Measurements from ENCODE around the gene DRD2. TPM values are rescaled to one million over a fixed set of nuclear protein-coding genes. Genes with fewer than 3 reads are reported as not detected.

Gene DRD2
- total and polyA plus RNA-seq, 2 donors, result 0.05 to 0.30 TPM

DNA sequence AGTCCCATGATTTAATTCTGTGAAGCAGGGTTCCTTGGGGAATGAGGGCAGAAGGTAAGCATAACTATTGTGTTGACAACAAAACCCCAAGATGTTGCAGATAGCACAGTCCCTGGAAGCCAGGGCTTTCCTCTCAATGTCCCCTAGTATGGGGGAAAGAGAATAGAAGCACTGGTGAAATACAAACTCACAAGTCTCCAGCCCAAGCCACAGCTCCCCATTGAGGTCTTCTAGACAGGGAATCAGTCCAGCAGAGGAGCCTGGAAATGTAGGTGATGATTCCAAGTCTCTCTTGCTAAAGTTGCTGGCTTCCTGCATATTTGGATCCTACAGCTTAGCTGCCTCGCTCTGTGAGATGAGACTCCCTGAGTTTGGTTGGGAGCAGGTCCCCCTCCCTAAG lies 31.7 kb upstream of the DRD2 start:
- WGBS, result 91% methylated on average over 1 of the region's 1 CpG
- H3K4me3 ChIP-seq (ENCODE audit: low read length in 2 of 2), result no peak overlapping the region
- no peak overlapping the region for H3K27ac ChIP-seq (ENCODE audit: low read depth in 1 of 2, low read length in 1 of 2)
- no peaks in the 10 kb centered on the region for H3K9me3 ChIP-seq (ENCODE audit: control insufficient read depth in 2 of 2, insufficient read depth in 1 of 2, low read length in 1 of 2)
- no peaks in the 10 kb centered on the region for H3K36me3 ChIP-seq (ENCODE audit: control insufficient read depth in 2 of 2, insufficient read depth in 2 of 2, low read length in 1 of 2)
- no peaks in the 10 kb centered on the region for H3K4me1 ChIP-seq (ENCODE audit: control insufficient read depth in 2 of 2, insufficient read depth in 2 of 2, low read length in 2 of 2)
- no peaks in the 10 kb centered on the region for H3K27me3 ChIP-seq (ENCODE audit: control insufficient read depth in 2 of 2, insufficient read depth in 1 of 2, low read length in 1 of 2)
- DNase-seq (ENCODE audit: low read depth in 6 of 9, low spot score in 9 of 9), result no peak

DNA sequence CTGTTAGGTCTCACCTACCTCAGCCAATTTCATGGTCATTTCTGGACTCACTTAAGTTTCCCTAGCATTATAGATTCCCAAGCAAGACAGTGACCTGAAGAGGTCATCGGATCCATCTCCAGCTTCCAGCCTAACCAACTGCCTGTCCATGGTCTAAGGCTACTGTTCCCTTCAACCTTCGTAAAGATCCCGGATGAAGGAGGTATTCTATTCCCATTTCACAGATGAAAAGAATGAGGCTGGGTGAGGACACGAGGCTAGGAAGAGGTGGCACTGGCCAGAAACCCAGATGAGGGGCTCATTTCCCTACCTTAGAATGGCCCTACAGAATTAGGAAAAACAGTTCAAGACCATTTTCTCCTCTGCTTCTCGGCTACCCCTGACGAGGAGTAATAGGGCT lies 31.3 kb upstream of the DRD2 start:
- no peak overlapping the region for H3K4me3 ChIP-seq (ENCODE audit: low read length in 2 of 2)
- no peaks in the 10 kb centered on the region for H3K4me1 ChIP-seq (ENCODE audit: control insufficient read depth in 2 of 2, insufficient read depth in 2 of 2, low read length in 2 of 2)
- no peaks in the 10 kb centered on the region for H3K27me3 ChIP-seq (ENCODE audit: control insufficient read depth in 2 of 2, insufficient read depth in 1 of 2, low read length in 1 of 2)
- H3K27ac ChIP-seq (ENCODE audit: low read depth in 1 of 2, low read length in 1 of 2), result no peak overlapping the region
- no peaks in the 10 kb centered on the region for H3K36me3 ChIP-seq (ENCODE audit: control insufficient read depth in 2 of 2, insufficient read depth in 2 of 2, low read length in 1 of 2)
- DNase-seq (ENCODE audit: low read depth in 6 of 9, low spot score in 9 of 9), result no peak
- WGBS, result 75% methylated on average over 6 of the region's 6 CpGs
- H3K9me3 ChIP-seq (ENCODE audit: control insufficient read depth in 2 of 2, insufficient read depth in 1 of 2, low read length in 1 of 2), result no peaks in the 10 kb centered on the region

DNA sequence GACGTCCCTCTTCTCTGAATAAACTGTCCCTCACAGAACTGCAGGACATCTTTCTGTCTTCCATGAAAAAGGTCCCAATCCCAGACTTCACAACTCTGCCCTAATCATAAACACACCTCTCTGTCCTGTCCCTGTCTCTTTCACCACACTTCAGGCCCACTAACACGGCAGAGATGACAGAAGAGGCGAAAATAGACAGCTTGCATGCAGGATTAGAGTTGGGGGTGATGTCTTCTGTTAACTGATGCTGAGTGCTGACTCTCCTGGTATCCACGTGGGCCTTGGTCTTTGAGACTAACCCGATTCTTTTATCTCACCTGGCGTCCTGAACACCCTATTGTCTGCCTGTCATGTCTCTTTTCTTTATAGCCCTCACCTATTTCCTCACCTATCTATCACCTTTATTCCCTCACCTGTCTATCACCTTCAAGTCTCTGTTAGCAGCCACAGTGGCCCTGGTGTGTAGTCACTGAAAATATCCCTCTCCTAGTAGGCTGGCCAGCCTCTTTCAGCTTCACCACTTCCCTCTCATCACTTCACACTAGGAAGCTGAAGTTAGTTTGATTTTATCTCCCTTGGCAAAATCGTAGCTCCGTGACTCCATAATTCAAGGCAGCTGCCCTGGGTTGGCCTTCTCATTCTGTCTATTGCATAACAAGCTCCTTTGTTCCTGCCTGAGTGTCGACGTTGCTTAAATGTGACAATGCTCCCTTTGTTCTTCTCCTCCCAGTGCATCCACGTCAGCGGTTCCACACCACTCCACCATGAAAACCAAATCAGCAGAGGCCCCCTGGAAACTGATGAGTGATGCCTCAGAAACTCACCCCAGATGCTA lies 30.6 kb upstream of the DRD2 start:
- DNase-seq (ENCODE audit: low read depth in 6 of 9, low spot score in 9 of 9), result no peak
- no peaks in the 10 kb centered on the region for H3K4me1 ChIP-seq (ENCODE audit: control insufficient read depth in 2 of 2, insufficient read depth in 2 of 2, low read length in 2 of 2)
- 54% methylated on average over 12 of the region's 12 CpGs for WGBS

DNA sequence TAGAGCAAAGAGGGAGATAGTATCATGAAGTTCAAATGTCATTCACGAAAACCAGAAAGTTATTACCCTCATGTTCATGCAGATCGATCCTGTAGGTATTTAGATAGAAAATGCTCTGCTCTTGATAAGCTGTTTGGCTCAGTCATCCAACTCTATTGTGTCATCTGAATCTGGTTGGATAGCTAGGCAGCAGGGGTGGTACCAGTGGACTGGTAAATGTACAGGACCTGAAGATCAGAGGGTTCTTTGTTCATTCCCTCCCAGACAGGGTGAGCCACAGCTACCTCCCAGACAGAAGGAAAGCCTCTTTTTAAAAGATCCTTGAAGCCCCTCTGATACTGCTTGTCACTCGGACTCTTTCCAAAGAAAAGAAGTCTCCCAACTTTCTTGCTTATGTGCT lies 29.8 kb upstream of the DRD2 start:
- no peak overlapping the region for H3K4me3 ChIP-seq (ENCODE audit: low read length in 2 of 2)
- DNase-seq (ENCODE audit: low read depth in 6 of 9, low spot score in 9 of 9), result no peak
- no peak overlapping the region for H3K27ac ChIP-seq (ENCODE audit: low read depth in 1 of 2, low read length in 1 of 2)
- WGBS, result 92% methylated on average over 3 of the region's 3 CpGs
- no peaks in the 10 kb centered on the region for H3K9me3 ChIP-seq (ENCODE audit: control insufficient read depth in 2 of 2, insufficient read depth in 1 of 2, low read length in 1 of 2)
- no peaks in the 10 kb centered on the region for H3K4me1 ChIP-seq (ENCODE audit: control insufficient read depth in 2 of 2, insufficient read depth in 2 of 2, low read length in 2 of 2)
- H3K27me3 ChIP-seq (ENCODE audit: control insufficient read depth in 2 of 2, insufficient read depth in 1 of 2, low read length in 1 of 2), result no peaks in the 10 kb centered on the region
- no peaks in the 10 kb centered on the region for H3K36me3 ChIP-seq (ENCODE audit: control insufficient read depth in 2 of 2, insufficient read depth in 2 of 2, low read length in 1 of 2)

More for the DNA sequence above, 30.6 kb upstream of the DRD2 start:
- no peaks in the 10 kb centered on the region for H3K9me3 ChIP-seq (ENCODE audit: control insufficient read depth in 2 of 2, insufficient read depth in 1 of 2, low read length in 1 of 2)
- no peaks in the 10 kb centered on the region for H3K36me3 ChIP-seq (ENCODE audit: control insufficient read depth in 2 of 2, insufficient read depth in 2 of 2, low read length in 1 of 2)
- H3K4me3 ChIP-seq (ENCODE audit: low read length in 2 of 2), result no peak overlapping the region
- H3K27ac ChIP-seq (ENCODE audit: low read depth in 1 of 2, low read length in 1 of 2), result no peak overlapping the region
- H3K27me3 ChIP-seq (ENCODE audit: control insufficient read depth in 2 of 2, insufficient read depth in 1 of 2, low read length in 1 of 2), result no peaks in the 10 kb centered on the region

DNA sequence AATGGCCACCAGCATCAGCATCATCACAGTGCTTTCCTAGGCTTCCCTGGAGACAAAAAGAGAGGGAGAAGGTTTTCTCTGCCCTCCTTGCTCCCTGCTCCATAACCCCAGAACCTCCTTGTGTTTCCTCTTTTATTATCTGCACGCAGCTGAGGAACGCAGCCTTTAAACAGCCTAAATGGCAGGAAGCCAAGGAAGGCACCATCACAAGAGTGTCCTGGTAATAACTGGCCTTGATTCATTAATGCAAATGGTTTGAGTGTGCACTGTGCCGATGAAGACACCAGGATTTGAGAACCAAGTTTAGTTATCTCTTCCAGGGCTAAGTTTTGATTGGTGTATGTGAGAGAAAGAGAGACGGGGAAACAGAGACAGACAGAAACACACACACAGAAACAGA lies 29.4 kb upstream of the DRD2 start:
- Histone ChIP-seq H3K36me3 (ENCODE audit: control insufficient read depth in 2 of 2, insufficient read depth in 2 of 2, low read length in 1 of 2) (no peaks in the 10 kb centered on the region), H3K27me3 (ENCODE audit: control insufficient read depth in 2 of 2, insufficient read depth in 1 of 2, low read length in 1 of 2) (no peaks in the 10 kb centered on the region), H3K4me3 (ENCODE audit: low read length in 2 of 2) (no peak overlapping the region), H3K27ac (ENCODE audit: low read depth in 1 of 2, low read length in 1 of 2) (no peak overlapping the region), H3K9me3 (ENCODE audit: control insufficient read depth in 2 of 2, insufficient read depth in 1 of 2, low read length in 1 of 2) (no peaks in the 10 kb centered on the region), H3K4me1 (ENCODE audit: control insufficient read depth in 2 of 2, insufficient read depth in 2 of 2, low read length in 2 of 2) (no peaks in the 10 kb centered on the region)
- DNase-seq (ENCODE audit: low read depth in 6 of 9, low spot score in 9 of 9), result no peak
- WGBS, result 68% methylated on average over 4 of the region's 4 CpGs

DNA sequence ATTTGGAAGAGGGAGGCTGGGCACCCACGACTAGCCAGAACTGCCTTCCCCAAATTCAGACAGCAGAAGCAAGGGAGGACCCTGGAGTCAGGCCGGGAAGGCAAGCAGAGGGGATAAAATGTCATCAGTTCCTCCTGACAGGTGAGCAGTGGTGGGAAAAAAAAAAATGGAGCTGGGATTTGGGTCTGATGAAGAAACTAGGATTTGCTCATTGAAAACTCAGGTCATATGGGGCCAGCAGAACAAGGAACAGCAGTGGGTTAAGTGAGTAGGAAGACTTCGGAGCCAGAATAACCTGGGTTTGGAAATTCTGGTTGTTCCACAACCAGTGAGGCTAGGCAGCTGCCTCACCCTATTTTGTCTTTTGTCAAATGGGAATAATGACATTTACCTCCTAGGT lies 28.9 kb upstream of the DRD2 start:
- Histone ChIP-seq H3K9me3 (ENCODE audit: control insufficient read depth in 2 of 2, insufficient read depth in 1 of 2, low read length in 1 of 2) (no peaks in the 10 kb centered on the region), H3K4me1 (ENCODE audit: control insufficient read depth in 2 of 2, insufficient read depth in 2 of 2, low read length in 2 of 2) (no peaks in the 10 kb centered on the region), H3K36me3 (ENCODE audit: control insufficient read depth in 2 of 2, insufficient read depth in 2 of 2, low read length in 1 of 2) (no peaks in the 10 kb centered on the region), H3K4me3 (ENCODE audit: low read length in 2 of 2) (no peak overlapping the region), H3K27ac (ENCODE audit: low read depth in 1 of 2, low read length in 1 of 2) (no peak overlapping the region), H3K27me3 (ENCODE audit: control insufficient read depth in 2 of 2, insufficient read depth in 1 of 2, low read length in 1 of 2) (no peaks in the 10 kb centered on the region)
- WGBS, result 87% methylated on average over 3 of the region's 3 CpGs
- no peak for DNase-seq (ENCODE audit: low read depth in 6 of 9, low spot score in 9 of 9)

DNA sequence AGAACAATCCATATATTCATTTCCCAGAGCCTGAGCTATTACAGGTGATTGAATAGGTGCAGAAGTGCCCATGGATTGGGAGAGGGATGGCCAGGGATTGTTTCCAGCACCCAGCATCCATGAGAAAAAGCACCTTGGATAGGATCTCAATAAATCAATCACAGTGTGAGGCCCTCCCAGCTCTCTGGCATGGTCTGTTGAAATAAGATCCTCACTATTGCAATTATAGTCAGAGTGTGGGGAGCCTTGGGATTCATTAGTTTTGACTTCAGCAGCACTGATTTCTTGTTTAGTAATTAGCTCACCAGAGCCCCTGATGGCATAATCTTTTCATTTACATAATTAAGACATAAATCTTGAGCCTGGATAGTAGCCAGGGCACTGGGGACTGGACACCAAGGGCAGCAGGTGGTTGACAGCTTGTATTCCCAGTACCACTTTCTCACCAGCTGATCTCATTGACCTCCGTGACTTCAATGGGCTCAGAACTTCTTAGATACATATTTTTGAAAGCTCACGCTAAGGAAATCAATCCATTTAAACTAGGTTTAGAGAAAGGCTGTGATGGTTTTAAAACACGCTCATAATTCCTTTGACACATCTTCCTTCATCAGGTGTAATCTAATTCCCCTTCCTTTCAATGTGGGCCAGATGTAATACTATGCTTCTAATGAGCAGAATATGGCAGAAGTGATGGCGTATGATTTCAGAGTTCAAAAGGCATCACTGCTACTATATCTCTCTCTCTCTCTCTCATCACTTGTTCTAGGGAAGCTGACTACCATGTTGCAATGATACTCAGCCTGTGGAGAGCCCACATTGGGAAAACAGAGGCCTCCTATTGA lies 22.1 kb upstream of the DRD2 start:
- Histone ChIP-seq H3K4me3 (ENCODE audit: low read length in 2 of 2) (no peak overlapping the region), H3K27ac (ENCODE audit: low read depth in 1 of 2, low read length in 1 of 2) (no peak overlapping the region), H3K4me1 (ENCODE audit: control insufficient read depth in 2 of 2, insufficient read depth in 2 of 2, low read length in 2 of 2) (no peaks in the 10 kb centered on the region), H3K27me3 (ENCODE audit: control insufficient read depth in 2 of 2, insufficient read depth in 1 of 2, low read length in 1 of 2) (no peaks in the 10 kb centered on the region), H3K36me3 (ENCODE audit: control insufficient read depth in 2 of 2, insufficient read depth in 2 of 2, low read length in 1 of 2) (no peaks in the 10 kb centered on the region), H3K9me3 (ENCODE audit: control insufficient read depth in 2 of 2, insufficient read depth in 1 of 2, low read length in 1 of 2) (no peaks in the 10 kb centered on the region)
- 95% methylated on average over 4 of the region's 4 CpGs for WGBS
- no peak for DNase-seq (ENCODE audit: low read depth in 6 of 9, low spot score in 9 of 9)

DNA sequence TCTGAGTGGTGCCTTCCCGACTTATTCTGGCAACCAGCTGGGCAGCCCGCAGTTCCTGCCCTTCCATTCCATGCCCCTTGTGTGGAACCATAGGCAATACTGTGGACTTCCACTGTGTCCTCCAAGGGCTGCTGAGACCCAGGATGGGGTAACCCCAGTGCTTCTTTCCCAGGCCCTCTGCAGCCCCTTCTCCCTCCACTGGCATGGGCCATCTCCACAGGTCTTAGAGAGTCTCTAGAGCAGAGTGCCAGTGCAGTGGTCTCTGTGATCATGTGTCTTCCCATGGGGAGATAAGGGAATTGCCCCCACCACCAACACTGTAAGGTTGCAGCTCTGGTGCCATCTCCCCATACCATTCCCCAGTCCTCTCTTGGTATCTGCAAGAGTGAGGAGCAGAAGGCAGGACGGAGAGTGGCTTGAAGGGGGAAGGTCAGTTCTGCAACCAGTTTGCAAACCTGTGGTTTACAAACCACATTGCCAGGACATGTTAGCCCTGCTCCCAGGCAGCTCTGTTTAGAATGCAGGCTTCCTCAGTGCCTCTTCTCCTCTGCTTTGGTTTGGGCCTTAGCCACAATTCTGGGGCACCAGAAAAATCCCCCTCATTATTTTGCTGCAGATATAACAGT lies 20.9 kb upstream of the DRD2 start:
- Histone ChIP-seq H3K9me3 (ENCODE audit: control insufficient read depth in 2 of 2, insufficient read depth in 1 of 2, low read length in 1 of 2) (no peaks in the 10 kb centered on the region), H3K27ac (ENCODE audit: low read depth in 1 of 2, low read length in 1 of 2) (no peak overlapping the region), H3K4me3 (ENCODE audit: low read length in 2 of 2) (no peak overlapping the region), H3K4me1 (ENCODE audit: control insufficient read depth in 2 of 2, insufficient read depth in 2 of 2, low read length in 2 of 2) (no peaks in the 10 kb centered on the region), H3K27me3 (ENCODE audit: control insufficient read depth in 2 of 2, insufficient read depth in 1 of 2, low read length in 1 of 2) (no peaks in the 10 kb centered on the region), H3K36me3 (ENCODE audit: control insufficient read depth in 2 of 2, insufficient read depth in 2 of 2, low read length in 1 of 2) (no peaks in the 10 kb centered on the region)
- DNase-seq (ENCODE audit: low read depth in 6 of 9, low spot score in 9 of 9), result no peak
- 78% methylated on average over 3 of the region's 3 CpGs for WGBS

DNA sequence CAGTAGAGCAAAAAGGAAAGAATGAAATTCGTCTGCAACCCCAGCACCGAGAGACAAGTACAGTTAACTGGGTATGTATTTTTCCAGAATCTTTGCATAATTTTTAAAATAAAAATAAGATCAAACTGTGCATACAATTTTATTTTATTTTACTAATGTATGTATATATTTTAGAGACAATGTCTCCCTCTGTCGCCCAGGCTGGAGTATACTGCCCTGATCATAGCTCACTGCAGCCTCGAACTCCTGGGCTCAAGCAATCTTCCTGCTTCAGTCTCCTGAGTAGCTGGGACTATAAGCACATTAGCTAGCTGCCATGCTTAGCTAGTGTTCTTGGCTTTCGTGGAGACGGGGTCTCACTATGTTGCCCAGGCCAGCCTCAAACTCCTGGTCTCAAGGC lies 18.8 kb upstream of the DRD2 start:
- H3K9me3 ChIP-seq (ENCODE audit: control insufficient read depth in 2 of 2, insufficient read depth in 1 of 2, low read length in 1 of 2), result no peaks in the 10 kb centered on the region
- no peak for DNase-seq (ENCODE audit: low read depth in 6 of 9, low spot score in 9 of 9)
- no peaks in the 10 kb centered on the region for H3K36me3 ChIP-seq (ENCODE audit: control insufficient read depth in 2 of 2, insufficient read depth in 2 of 2, low read length in 1 of 2)
- H3K27ac ChIP-seq (ENCODE audit: low read depth in 1 of 2, low read length in 1 of 2), result no peak overlapping the region
- no peaks in the 10 kb centered on the region for H3K27me3 ChIP-seq (ENCODE audit: control insufficient read depth in 2 of 2, insufficient read depth in 1 of 2, low read length in 1 of 2)
- 94% methylated on average over 6 of the region's 6 CpGs for WGBS
- no peaks in the 10 kb centered on the region for H3K4me1 ChIP-seq (ENCODE audit: control insufficient read depth in 2 of 2, insufficient read depth in 2 of 2, low read length in 2 of 2)
- H3K4me3 ChIP-seq (ENCODE audit: low read length in 2 of 2), result no peak overlapping the region

All from thymus (tissue), 11 donors.